ENCODE measurements around the gene RPL22L1.
"Not testable (repeated sequence)": the region's sequence is repeated elsewhere in the genome, so short reads cannot be mapped to it uniquely, and the experiment has no call there.

DNA sequence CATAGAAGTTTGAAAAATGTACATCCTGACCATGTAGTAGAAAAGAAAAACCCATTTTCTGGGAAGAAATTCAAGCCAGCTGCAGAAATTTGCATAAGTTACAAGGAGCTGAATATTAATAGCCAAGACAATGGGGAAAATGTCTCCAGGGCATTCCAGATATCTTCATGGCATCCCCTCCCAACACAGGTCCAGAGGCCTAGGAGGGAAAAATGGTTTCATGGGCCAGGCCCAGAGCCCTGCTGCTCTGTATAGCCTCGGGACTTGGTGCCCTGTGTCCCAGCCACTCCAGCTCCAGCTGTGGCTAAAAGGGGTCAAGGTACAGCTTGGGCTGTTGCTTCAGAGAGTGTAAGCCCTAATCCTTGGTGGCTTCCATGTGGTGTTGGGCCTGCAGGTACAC is 27.2 kb upstream of the RPL22L1 start:
- TF ChIP-seq, protein P1, sequence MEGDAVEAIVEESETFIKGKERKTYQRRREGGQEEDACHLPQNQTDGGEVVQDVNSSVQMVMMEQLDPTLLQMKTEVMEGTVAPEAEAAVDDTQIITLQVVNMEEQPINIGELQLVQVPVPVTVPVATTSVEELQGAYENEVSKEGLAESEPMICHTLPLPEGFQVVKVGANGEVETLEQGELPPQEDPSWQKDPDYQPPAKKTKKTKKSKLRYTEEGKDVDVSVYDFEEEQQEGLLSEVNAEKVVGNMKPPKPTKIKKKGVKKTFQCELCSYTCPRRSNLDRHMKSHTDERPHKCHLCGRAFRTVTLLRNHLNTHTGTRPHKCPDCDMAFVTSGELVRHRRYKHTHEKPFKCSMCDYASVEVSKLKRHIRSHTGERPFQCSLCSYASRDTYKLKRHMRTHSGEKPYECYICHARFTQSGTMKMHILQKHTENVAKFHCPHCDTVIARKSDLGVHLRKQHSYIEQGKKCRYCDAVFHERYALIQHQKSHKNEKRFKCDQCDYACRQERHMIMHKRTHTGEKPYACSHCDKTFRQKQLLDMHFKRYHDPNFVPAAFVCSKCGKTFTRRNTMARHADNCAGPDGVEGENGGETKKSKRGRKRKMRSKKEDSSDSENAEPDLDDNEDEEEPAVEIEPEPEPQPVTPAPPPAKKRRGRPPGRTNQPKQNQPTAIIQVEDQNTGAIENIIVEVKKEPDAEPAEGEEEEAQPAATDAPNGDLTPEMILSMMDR (IDR thresholded peaks at IDR 0.05): not testable (repeated sequence)
- TF ChIP-seq POLR2A (IDR thresholded peaks at IDR 0.05): not testable (repeated sequence)
